ENCODE results near the gene CRYBB1. TPM values are rescaled to one million over a fixed set of nuclear protein-coding genes. Genes with fewer than 3 reads are reported as not detected.

The CRYBB1 gene
- total and polyA plus RNA-seq, 2 donors (not counting 3 experiments of a cell fraction or from before 2014, with no cell fraction given): not detected

- peaks cover 19% of the 10 kb centered on the region for H3K4me1 ChIP-seq (ENCODE audit: control insufficient read depth, extremely low read depth, insufficient read depth, low read length)
- H3K27ac ChIP-seq (ENCODE audit: insufficient read depth, low read depth, low read length): no peak overlapping the region
- POLR2A ChIA-PET: no interaction called here
- intact Hi-C loops (cut with micrococcal nuclease) (no loop called here), dilution Hi-C loops (cut with MboI; ENCODE audit: extremely low pct_ligation_motif_present, low sequenced_read_pairs) (no loop called here)
- H3K79me2 ChIP-seq (ENCODE audit: control insufficient read depth, insufficient read depth, low read length): peaks cover 25% of the 10 kb centered on the region
- CTCF ChIA-PET: no interaction called here
- DNase-seq (ENCODE audit: low read depth, low spot score): no peak
- no peak overlapping the region for H3K9ac ChIP-seq (replicated peaks; ENCODE audit: extremely low read depth, insufficient read depth, low read length)
- no peaks in the 10 kb centered on the region for H3K9me3 ChIP-seq (replicated peaks; ENCODE audit: control insufficient read depth, insufficient read depth, low read length)
- BruUV-seq (replicated peaks): no TSS peak
- H3K4me2 ChIP-seq (ENCODE audit: insufficient read depth, low read length): no peak overlapping the region
- peaks cover 0 to 8% of the 10 kb centered on the region in 2 experiments for H3K36me3 ChIP-seq (ENCODE audit: control insufficient read depth in 2 of 2, extremely low read depth in 1 of 2, insufficient read depth in 2 of 2, low read length in 2 of 2)
- peaks cover 3% of the 10 kb centered on the region for H4K20me1 ChIP-seq (replicated peaks; ENCODE audit: control insufficient read depth, extremely low read depth, insufficient read depth, low read length)
- H3K9me1 ChIP-seq (replicated peaks; ENCODE audit: control insufficient read depth, extremely low read depth, insufficient read depth, low read length): no peaks in the 10 kb centered on the region
- no peaks in the 10 kb centered on the region for H3K27me3 ChIP-seq (ENCODE audit: control insufficient read depth in 2 of 2, insufficient read depth in 2 of 2, low read length in 2 of 2)
- no peak overlapping the region for H3K4me3 ChIP-seq (replicated peaks in 1 of 3; ENCODE audit: insufficient read depth in 1 of 3, low read depth in 1 of 3, low read length in 3 of 3)
- TF ChIP-seq EZH2 (IDR thresholded peaks at IDR 0.05; ENCODE audit: borderline replicate concordance, low read depth, low read length, severe bottlenecking) (no peak), CTCF (IDR thresholded peaks at IDR 0.05; ENCODE audit: extremely low read depth in 1 of 2, insufficient read depth in 1 of 2, low read depth in 1 of 2, low read length in 2 of 2) (no peak), POLR2A (IDR thresholded peaks at IDR 0.05; ENCODE audit: low read depth, low read length) (no peak), POLR2AphosphoS5 (IDR thresholded peaks at IDR 0.05; ENCODE audit: insufficient read depth, low read depth, low read length) (no peak), FOS (IDR thresholded peaks at IDR 0.05; ENCODE audit: borderline replicate concordance, insufficient read depth, low read length) (no peak), GATA2 (IDR thresholded peaks at IDR 0.05; ENCODE audit: insufficient read depth, insufficient read length, low read depth, low read length) (no peak), MYC (IDR thresholded peaks at IDR 0.05; ENCODE audit: low read depth, low read length) (no peak), JUN (IDR thresholded peaks at IDR 0.05; ENCODE audit: borderline replicate concordance, insufficient read depth, insufficient read length, low read depth) (no peak)
- TF ChIP-seq, protein P1, sequence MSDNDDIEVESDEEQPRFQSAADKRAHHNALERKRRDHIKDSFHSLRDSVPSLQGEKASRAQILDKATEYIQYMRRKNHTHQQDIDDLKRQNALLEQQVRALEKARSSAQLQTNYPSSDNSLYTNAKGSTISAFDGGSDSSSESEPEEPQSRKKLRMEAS (IDR thresholded peaks at IDR 0.05; ENCODE audit: insufficient read depth, insufficient read length): no peak
- no peak overlapping the region for H2AFZ ChIP-seq (ENCODE audit: low read depth, low read length)
- FAIRE-seq: no peak
Measured at GRCh38 chr22:26581633-26582168, 36.1 kb downstream of the CRYBB1 start.

Measured in endothelial cell of umbilical vein (primary cell).